Keratinocyte (primary cell): ENCODE data around the gene RAB30. TPM values are rescaled to one million over a fixed set of nuclear protein-coding genes. Genes with fewer than 3 reads are reported as not detected.

Source experiments
- DNase-seq: peaks from one replicate; pipeline ENCODE4 v3.0.0-alpha.2; 2011; ENCODE audit warnings: low read depth, missing footprints, low spot score
- FAIRE-seq: peaks from 2 replicates; lab custom pipeline; 2011; peaks lifted over from hg19 to GRCh38; lab: Jason Lieb, UNC
- H2AFZ ChIP-seq: 2 replicates; pipeline ENCODE4 v1.6.0; 2012; ENCODE audit warnings: low read length, control low read depth, inconsistent platforms; ENCODE audit not compliant: control insufficient read depth
- H3K27ac ChIP-seq: 2 replicates; pipeline ENCODE4 v1.5.1; 2011; ENCODE audit warnings: low read length; ENCODE audit not compliant: control insufficient read depth, insufficient read depth
- H3K27me3 ChIP-seq: 3 replicates; pipeline ENCODE4 v1.6.0; 2011; ENCODE audit warnings: low read length; ENCODE audit not compliant: control insufficient read depth, insufficient read depth; ENCODE audit errors: extremely low read depth
- H3K36me3 ChIP-seq, 2 experiments: 2 replicates in 1 of 2; 3 replicates in 1 of 2; pipeline ENCODE4 v1.5.1; 2011; ENCODE audit warnings: low read length in 2 of 2, mild to moderate bottlenecking in 1 of 2; ENCODE audit not compliant: control insufficient read depth in 2 of 2, insufficient read depth in 2 of 2; ENCODE audit errors: extremely low read depth in 1 of 2
- H3K4me1 ChIP-seq: 3 replicates; pipeline ENCODE4 v1.5.1; 2011; ENCODE audit warnings: low read length; ENCODE audit not compliant: control insufficient read depth, insufficient read depth; ENCODE audit errors: extremely low read depth
- H3K4me2 ChIP-seq: 3 replicates; pipeline ENCODE4 v1.6.0; 2011; ENCODE audit warnings: low read depth, low read length; ENCODE audit not compliant: control insufficient read depth, insufficient read depth; ENCODE audit errors: extremely low read depth
- H3K4me3 ChIP-seq, 3 experiments: fragments of 200-600 bp in 1 of 3; sonication (generic) in 1 of 3; 2 replicates in 2 of 3; 3 replicates in 1 of 3; pipeline ENCODE4 v1.5.1; 2011 to 2016; ENCODE audit warnings: low read length in 3 of 3, mild to moderate bottlenecking in 3 of 3, control low read depth in 2 of 3, inconsistent platforms in 1 of 3, low read depth in 1 of 3, mixed read lengths in 1 of 3, mixed run types in 1 of 3, moderate library complexity in 1 of 3; ENCODE audit not compliant: control insufficient read depth in 2 of 3, insufficient read depth in 2 of 3; ENCODE audit errors: extremely low read depth in 1 of 3
- H3K79me2 ChIP-seq: 2 replicates; pipeline ENCODE4 v1.6.0; 2012; ENCODE audit warnings: low read length; ENCODE audit not compliant: control insufficient read depth, insufficient read depth
- H3K9ac ChIP-seq: 3 replicates; pipeline ENCODE4 v1.6.0; 2011; ENCODE audit warnings: low read length; ENCODE audit not compliant: control insufficient read depth, insufficient read depth; ENCODE audit errors: extremely low read depth
- H3K9me1 ChIP-seq: 3 replicates; pipeline ENCODE4 v1.6.0; 2011; ENCODE audit warnings: low read length; ENCODE audit not compliant: control insufficient read depth, insufficient read depth; ENCODE audit errors: extremely low read depth
- H3K9me3 ChIP-seq: 2 replicates; pipeline ENCODE4 v1.5.1; 2012; ENCODE audit warnings: low read depth, low read length; ENCODE audit not compliant: control insufficient read depth
- H4K20me1 ChIP-seq: 3 replicates; pipeline ENCODE4 v1.6.0; 2011; ENCODE audit warnings: low read length; ENCODE audit not compliant: control insufficient read depth, insufficient read depth; ENCODE audit errors: extremely low read depth
- EZH2 ChIP-seq: IDR thresholded peaks from one replicate; pipeline ENCODE4 v1.6.1; 2012; ENCODE audit warnings: inconsistent platforms, mild to moderate bottlenecking, low read length, moderate library complexity
- dilution Hi-C: fragments of 300-500 bp; cut with MboI; formaldehyde crosslinking; loops from one replicate; pipeline ENCODE4 v1.7.0; 2020; ENCODE audit warnings: low sequenced_read_pairs; ENCODE audit not compliant: extremely low pct_ligation_motif_present
- polyA plus RNA-seq, 5 experiments: library from polyadenylated mRNA; depleted of rRNA in 3 of 5; stranded (reverse) in 3 of 5; stranded (forward) in 1 of 5; unstranded in 1 of 5; fragments of >200 nt; gene quantifications; 1 replicate in 1 of 5; 2 replicates in 3 of 5; 3 replicates in 1 of 5; pipeline versions ENCODE4 v1.2.1 to v1.2.3, GENCODE V29; 2011 to 2012; ENCODE audit warnings: missing spikeins in 2 of 5, low read depth in 1 of 5, low replicate concordance in 1 of 5
- TF ChIP-seq, protein P1 (sequence below), 3 experiments: IDR thresholded peaks in 1 of 3; conservative IDR thresholded peaks in 1 of 3; optimal IDR thresholded peaks in 1 of 3; 2 replicates in 2 of 3; 3 replicates in 1 of 3; pipeline versions ENCODE3 to v1.5.1; 2011; ENCODE audit warnings: low read length in 3 of 3, mild to moderate bottlenecking in 3 of 3, moderate library complexity in 2 of 3, control low read depth in 1 of 3, inconsistent platforms in 1 of 3; ENCODE audit not compliant: insufficient read depth in 2 of 3; ENCODE audit errors: extremely low read depth in 1 of 3

The RAB30 gene
- polyA plus RNA-seq, 1 donor (not counting 4 experiments of a cell fraction or from before 2014, with no cell fraction given) = 9.3 TPM

DNA sequence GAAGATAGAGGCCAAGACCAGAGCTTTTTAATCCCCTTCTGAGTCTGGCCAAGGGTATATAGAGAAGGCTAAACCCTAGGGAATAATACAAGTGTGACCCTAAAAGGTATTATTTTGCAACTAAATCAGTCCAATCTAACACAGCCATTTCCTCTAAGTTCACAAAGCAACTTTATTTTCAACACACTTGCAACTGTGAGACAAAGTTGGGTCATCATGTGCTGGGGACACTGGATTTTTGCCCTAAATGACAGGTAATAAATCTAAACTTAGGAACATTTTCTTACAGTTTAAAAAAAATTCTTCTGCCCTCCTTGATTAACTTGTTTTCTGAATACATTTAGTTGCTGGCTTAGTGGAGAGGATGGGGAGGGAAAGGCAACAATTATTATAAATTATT is 91.9 kb downstream of the RAB30 start:
- Histone ChIP-seq H3K4me3 (no peak overlapping the region), H3K79me2 (no peaks in the 10 kb centered on the region), H3K4me2 (peak overlapping the region; percentile 58), H4K20me1 (no peaks in the 10 kb centered on the region), H3K27me3 (no peaks in the 10 kb centered on the region), H3K9ac (no peak overlapping the region), H3K36me3 (peaks cover 2 to 4% of the 10 kb centered on the region in 2 experiments), H2AFZ (no peak overlapping the region), H3K9me3 (no peaks in the 10 kb centered on the region), H3K27ac (peak overlapping the region; percentile 36), H3K9me1 (peaks cover 3% of the 10 kb centered on the region), H3K4me1 (peaks cover 22% of the 10 kb centered on the region)
- DNase-seq = no peak
- no peak for TF ChIP-seq EZH2
- TF ChIP-seq, protein P1, sequence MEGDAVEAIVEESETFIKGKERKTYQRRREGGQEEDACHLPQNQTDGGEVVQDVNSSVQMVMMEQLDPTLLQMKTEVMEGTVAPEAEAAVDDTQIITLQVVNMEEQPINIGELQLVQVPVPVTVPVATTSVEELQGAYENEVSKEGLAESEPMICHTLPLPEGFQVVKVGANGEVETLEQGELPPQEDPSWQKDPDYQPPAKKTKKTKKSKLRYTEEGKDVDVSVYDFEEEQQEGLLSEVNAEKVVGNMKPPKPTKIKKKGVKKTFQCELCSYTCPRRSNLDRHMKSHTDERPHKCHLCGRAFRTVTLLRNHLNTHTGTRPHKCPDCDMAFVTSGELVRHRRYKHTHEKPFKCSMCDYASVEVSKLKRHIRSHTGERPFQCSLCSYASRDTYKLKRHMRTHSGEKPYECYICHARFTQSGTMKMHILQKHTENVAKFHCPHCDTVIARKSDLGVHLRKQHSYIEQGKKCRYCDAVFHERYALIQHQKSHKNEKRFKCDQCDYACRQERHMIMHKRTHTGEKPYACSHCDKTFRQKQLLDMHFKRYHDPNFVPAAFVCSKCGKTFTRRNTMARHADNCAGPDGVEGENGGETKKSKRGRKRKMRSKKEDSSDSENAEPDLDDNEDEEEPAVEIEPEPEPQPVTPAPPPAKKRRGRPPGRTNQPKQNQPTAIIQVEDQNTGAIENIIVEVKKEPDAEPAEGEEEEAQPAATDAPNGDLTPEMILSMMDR (optimal IDR thresholded peaks at IDR 0.05 in 1 of 3, IDR thresholded peaks at IDR 0.05 in 1 of 3, conservative IDR thresholded peaks at IDR 0.05 in 1 of 3; ENCODE audit: extremely low read depth in 1 of 3, insufficient read depth in 2 of 3, low read length in 3 of 3) = no peak
- no peak for FAIRE-seq
- dilution Hi-C loops = no loop called here

DNA sequence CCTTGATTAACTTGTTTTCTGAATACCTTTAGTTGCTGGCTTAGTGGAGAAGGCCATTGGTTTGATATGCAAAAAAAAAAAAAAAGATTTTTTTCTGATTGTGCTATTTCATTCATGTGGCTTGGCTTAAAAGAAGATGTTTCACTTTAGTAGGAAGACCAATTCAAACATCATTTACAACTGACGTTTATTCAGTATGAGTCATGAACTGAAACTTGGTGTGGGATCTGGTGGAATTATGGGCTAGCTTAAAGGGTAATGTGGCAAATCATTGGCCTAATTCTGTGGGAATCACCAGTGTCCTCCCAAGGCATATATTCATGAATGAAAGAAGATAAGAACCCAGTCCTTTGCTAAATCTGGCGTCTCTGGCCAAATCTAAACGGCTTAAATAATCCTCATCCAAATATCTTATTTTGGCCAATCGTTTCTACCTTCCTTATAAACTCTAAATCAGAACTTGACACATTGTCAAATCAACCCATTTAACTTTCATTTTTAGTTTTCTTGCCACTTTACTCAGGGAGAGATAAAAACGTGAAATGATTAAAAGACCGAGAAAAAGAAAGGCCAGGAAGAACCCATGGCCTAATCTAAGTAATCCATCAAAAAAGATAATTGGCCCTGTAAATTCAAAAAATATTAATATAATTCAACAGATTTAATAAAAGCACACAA is 93.1 kb downstream of the RAB30 start:
- Histone ChIP-seq H3K9me3 (no peaks in the 10 kb centered on the region), H3K4me1 (peaks cover 22% of the 10 kb centered on the region), H3K36me3 (peaks cover 0 to 4% of the 10 kb centered on the region in 2 experiments), H3K79me2 (no peaks in the 10 kb centered on the region), H3K9ac (no peak overlapping the region), H3K27ac (peak overlapping the region; percentile 45), H3K4me2 (no peak overlapping the region), H2AFZ (no peak overlapping the region), H3K27me3 (no peaks in the 10 kb centered on the region), H3K4me3 (no peak overlapping the region), H4K20me1 (no peaks in the 10 kb centered on the region), H3K9me1 (peaks cover 3% of the 10 kb centered on the region)
- FAIRE-seq = peak; percentile 26
- DNase-seq = no peak
- no peak for TF ChIP-seq EZH2
- TF ChIP-seq, protein P1 (optimal IDR thresholded peaks at IDR 0.05 in 1 of 3, IDR thresholded peaks at IDR 0.05 in 1 of 3, conservative IDR thresholded peaks at IDR 0.05 in 1 of 3; ENCODE audit: extremely low read depth in 1 of 3, insufficient read depth in 2 of 3, low read length in 3 of 3) = no peak
- dilution Hi-C loops = no loop called here
